HG03066 (cell line): ENCODE data around the gene FAR1.

Experiments used
- ATAC-seq: cut with Tn5 transposase; IDR thresholded peaks from one replicate; pipeline ENCODE4 v1.9.1; 2021; ENCODE audit warnings: low read depth; ENCODE audit not compliant: unreplicated experiment

FAR1 gene

DNA sequence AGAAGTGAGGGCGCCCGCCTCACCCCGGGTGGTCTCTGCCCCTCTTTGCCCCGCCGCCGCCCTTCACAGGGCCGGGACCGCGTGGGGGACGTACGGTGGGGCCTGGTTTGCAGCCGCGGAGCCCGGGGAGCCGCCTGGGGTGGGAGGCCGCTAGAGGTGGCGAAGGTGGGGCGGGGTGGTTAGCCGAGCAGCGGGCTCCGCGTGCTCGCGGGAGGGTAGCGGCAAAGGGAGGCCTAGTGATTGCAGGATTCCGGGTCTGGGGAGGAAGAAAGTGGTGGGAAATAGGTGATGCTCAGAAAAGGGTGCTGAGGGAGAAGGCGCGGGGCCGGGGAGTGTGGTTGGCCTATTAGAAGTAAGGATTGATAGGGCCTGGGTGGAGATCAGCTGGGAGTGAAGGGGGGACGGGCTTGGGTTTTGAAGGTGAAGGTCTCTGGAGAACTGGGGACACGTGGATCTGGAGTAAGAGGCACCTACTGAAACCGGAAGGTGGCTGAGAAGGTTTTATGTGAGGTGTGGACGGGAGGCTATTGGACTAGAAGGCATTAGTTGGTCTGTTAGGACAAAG lies 571 bp downstream of the FAR1 start:
- peak; percentile 20 for ATAC-seq

DNA sequence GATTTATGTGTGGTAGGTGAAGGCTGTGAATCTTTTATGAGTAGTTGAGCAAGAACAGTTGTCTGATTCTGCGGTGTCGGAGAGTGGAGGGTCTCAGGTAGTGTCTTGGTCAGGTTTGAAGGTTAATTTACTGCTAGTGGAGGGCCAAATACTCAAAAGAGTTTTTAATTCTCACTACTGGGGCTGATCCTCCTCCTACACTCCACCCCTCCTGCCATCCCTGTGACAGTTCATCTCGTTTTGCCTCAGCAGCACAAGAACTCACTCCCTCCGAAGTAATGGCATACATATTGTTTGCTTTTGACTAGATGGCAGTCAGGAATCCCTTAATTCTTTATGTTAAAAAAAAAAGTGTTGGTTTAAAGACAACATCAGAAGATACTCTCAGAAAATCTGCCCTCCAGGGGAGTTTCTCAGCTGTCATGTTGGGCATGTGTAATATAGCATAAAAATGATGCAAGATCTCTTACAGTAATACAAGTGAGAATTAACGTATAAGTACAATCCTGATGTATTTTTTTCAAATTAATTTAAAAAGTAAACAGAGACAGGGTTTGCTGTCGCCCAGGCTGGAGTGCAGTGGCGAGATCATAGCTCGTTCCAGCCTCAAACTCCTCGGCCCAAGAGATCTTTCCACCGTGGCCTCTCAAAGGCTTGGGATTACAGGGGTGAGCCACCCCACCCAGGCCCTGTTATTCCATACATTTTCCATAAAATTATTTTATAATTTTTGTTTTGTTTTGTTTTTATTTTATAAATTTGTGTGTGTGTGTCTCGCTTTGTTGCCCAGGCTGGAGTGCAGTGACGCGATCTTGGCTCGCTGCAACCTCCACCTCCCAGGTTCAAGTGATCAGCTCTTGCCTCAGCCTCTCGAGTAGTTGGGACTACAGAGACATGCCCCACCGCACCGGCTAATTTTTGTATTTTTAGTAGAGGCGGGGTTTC lies 1.3 kb downstream of the FAR1 start:
- ATAC-seq: no peak

DNA sequence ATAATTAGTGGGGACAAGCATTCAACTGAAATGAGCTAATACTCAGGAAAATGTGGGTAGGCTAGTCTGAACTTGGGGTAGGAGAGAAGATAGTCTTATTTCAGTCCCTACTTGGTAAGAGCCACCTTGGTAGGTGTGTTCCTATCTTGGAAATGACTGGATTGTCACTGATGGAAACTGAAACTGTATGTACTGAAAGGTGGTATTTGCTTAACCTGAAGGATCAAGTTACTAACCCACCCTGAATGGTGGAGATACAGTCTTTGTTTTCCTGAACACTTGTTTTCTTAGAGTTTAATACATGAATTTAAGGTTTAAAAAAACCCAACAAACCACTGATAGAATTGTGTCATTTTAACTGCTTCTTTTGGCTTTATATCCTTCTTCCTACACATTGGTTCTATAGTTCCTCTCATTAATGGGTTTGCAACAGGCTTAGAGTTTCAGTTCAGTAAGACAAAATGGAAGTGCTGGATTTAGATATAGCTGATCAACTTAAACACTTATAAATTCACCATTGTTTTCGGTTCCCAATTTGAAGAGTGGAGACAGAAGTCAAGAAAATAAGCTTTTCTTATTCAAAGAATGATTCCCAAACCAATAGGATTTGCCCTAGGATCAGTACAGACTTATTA lies 4.2 kb downstream of the FAR1 start:
- no peak for ATAC-seq

DNA sequence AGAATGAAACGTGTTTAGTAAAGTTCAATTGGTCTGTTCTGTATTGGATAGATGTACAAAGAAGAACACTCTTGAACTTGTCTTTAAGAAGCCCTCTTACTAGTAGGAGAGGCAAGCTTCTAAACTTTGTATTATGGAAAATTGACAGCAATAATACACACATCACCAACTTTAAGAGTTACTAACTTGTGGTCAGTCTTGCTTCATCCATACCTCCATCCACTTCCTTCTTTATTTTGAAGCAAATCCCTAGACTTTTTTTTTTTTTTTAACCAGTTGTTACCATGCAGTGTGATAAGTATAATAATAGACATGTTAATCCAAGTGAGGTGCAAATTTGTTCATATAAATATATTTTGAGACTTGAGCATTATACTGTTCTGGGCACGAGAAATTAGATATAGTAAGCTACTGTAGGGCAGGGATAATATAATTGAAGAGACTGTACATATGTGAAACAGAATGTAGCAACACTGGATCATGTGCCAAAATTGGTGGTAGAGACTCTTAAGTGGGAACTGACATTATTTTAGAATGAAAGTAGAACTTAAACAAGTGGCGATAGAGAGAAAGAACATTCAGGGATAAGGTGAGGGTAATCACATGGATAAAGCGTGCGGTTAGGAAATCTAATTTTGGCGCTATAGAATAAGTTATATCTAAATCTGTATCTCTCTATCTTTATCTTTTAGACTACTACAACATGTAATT lies 6.5 kb downstream of the FAR1 start:
- ATAC-seq: no peak

- ATAC-seq: no peak
These were observed 8.1 kb downstream of the FAR1 start for GRCh38 chr11:13676576-13676975.

DNA sequence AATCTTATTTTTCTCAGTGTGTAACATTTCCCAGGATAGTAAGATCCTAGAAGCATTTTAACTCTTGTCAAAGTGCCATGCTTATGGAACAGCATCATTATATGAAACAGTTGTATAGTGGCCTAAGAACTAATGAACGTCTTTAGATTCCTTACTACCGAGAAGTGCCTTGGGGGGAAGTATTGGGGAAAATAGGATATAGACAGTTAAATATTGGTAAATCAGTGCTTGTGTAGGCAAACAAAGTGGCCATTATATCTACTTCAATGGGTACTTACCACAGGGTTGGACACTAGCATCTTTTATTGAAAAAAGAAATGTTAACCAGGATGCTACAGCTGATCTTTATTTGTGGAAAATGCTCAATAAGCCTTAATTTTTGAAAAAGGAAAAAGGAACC lies 11.3 kb downstream of the FAR1 start:
- ATAC-seq: no peak

DNA sequence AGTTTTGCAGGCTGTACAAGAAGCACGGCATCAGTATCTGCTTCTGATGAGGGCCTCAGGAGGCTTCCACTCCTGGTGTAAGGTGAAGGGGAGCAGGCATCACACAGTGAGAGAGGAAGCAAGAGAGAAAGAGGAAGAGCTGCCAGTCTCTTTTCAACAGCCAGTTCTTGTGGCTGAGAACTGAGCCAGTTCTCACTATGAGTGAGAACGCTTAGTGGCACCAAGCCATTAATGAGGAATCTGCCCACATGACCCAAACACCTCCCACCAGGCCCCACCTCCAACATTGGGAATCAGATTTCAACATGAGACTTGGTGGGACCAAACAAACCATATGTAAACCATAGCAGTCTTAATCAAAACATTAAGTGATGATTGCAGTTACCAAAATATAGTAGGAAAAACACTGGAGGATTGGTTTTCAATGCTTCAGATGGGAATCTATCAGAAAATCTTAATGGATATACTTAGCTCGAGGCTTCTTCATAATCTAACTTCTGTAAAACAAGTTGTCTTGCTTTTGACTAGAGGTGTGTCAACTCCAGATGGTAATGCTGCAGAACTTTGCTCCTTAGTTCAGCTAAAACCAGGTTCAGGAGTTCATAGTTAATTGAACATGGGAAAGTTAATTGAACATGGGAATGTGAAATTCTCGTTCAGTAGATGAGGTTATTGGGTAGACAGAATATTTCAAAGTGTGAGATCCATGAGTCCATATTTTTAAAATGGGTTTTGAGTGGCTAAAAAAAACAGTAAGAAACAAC lies 12.2 kb downstream of the FAR1 start:
- ATAC-seq: peak; percentile 59

DNA sequence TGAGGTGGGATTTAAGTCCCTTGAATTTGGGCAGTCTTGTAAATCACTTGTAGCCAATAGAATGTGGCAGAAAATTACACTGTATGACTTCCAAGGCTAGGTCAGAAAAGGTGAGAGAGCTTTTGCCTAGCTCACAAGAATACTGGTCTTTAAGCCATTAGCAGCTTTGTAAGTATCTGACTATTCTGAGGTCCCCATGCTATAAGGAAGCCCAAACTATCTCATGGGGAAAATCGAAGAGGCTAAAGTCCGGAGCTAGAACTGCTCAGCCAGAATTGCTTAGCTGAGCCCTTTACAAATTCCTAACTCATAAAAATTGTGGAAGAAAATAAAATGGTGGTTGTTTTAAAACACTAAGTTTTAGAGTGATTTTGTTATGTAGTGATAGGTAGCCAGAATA lies 13.0 kb downstream of the FAR1 start:
- ATAC-seq: no peak

- no peak for ATAC-seq
These were observed 13.7 kb downstream of the FAR1 start for GRCh38 chr11:13682212-13682611.

DNA sequence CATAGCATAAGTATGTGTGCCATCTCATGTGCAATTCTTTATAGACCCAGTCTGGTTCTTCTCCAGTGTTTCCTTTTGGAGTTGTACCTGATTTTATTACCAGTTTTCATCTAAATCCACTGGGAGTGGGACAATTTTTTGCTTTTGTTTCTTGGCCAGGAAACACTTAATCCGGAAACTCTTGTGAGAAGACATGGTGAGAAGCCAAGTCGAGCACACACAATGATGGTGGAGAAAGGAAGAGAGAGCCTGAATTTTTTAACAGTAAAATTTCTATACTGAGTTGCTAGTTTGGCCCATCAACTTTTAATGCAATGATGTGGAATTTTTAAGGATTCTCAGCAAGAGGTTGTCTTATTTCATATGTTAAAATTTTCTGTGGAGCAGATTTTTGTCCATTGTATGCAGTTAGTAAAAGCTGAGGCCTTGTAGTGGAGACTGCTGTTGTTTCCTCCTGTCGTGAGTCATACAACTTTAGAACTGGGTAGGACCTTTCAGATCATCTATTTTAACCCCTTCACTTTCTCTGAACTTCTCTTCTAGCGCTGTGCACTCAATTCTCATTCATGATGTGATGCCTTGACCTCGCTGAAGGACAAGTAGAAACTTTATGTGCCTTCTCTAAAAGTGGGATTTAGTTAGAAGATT lies 17.1 kb downstream of the FAR1 start:
- ATAC-seq: no peak

DNA sequence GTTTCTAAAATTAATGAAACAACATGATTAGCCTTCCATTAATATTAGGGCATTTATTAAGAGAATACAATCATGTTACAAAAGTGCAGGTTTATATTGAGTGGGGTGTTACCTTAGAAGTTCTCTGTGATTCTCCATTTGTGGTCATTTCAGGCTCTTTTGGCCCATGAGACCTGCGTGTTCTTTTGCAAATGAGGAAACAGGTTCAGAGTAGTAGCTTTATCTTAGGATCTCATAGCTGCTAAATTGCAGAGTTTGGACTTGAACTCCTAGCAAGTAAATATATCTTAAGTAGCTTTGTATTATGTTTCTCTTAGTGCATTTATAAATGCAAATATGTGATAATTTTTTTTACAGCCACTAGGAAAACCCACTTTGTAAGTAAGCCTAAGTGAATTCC lies 18.3 kb downstream of the FAR1 start:
- ATAC-seq: no peak

GRCh38 chr11:13687271-13687670 lies 18.8 kb downstream of the FAR1 start:
- ATAC-seq: no peak

DNA sequence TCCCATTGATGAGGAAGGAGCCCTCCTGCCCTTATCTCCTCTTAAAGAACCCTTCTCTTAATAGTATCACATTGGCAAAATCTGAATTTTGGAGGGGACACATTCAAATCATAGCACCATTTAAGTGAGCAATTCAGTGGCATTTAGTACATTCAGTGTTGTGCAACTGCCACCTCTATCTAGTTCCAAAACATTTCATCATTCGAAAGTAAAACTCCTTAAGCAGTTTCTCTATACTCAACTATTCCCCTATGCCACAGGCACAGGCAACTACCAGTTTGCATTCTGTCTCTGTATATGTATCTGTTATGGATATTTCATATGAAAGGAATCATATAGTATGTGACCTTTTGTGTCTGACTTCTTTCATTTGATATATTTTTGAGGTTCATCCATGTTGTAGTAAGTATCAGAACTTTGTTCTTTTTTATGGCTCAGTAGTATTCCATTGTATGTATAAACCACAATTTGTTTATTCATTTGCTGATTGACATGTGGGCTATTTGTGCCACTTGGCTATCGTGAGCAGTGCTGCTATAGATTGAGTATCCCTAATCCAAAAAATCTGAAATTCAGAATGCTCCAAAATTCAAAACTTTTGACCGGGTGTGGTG lies 22.9 kb downstream of the FAR1 start:
- no peak for ATAC-seq

- ATAC-seq: no peak
These were observed 23.7 kb downstream of the FAR1 start for GRCh38 chr11:13692172-13692571.

GRCh38 chr11:13694115-13694514 lies 25.6 kb downstream of the FAR1 start:
- no peak for ATAC-seq

- ATAC-seq: no peak
These were observed 27.4 kb downstream of the FAR1 start for GRCh38 chr11:13695886-13696285.

- ATAC-seq: no peak
These were observed 29.2 kb downstream of the FAR1 start for GRCh38 chr11:13697710-13698109.

- ATAC-seq: no peak
These were observed 29.7 kb downstream of the FAR1 start for GRCh38 chr11:13698132-13698531.

- no peak for ATAC-seq
These were observed 30.6 kb downstream of the FAR1 start for GRCh38 chr11:13699041-13699440.
